Measurements from ENCODE around the gene RAPGEF6.
"Not testable (repeated sequence)": the region's sequence is repeated elsewhere in the genome, so short reads cannot be mapped to it uniquely, and the experiment has no call there.

The RAPGEF6 gene

DNA sequence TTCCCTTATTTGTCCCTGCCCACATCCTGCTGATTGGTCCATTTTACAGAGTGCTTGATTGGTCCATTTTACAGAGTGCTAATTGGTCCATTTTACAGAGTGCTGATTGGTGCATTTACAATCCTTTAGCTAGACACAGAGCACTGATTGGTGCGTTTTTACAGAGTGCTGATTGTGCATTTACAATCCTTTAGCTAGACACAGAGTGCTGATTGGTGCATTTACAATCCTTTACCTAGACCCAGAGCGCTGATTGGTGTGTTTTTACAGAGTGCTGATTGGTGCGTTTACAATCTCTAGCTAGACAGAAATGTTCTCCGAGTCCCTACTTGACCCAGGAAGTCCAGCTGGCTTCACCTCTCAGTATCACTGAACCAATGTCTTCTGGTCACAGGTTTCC lies 147.7 kb downstream of the RAPGEF6 start:
- not testable (repeated sequence) for DNase-seq

DNA sequence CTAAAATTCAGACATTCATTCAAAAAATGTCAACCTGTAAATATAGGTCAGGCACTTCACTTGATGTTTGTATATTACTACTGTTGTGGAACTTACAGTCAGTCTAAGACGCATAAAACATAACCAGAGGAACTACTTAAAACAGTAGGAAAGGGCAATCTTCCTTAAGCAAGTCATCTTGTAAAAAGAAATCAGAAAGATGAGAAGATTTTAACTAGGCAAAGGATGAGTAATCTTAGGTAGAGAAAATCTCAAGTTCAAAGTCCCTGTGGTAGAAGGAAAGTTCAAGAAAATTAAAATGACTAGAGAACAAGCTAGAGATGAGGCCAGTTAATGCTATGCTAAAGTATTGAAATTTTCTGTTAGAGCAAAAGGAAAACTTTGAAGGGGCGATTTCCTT lies 152.4 kb downstream of the RAPGEF6 start:
- no peak for DNase-seq

DNA sequence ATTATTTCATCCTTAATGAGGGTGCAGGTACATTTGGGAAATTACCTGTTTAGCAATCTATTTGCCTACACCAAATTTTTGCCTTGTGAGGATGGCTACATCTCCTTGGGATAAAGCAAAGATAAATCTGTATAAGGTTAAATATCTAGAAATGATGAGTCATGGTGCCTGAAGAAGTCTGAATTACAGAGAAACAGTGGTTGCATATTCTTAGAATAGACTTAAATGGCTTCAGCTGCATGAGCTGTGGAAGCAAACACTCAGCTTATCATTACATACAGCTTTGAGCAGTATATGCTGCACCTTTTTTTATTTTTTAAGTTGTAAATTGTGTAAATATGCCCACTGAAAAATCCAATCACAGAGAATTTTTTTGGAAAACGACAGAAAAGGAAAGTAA lies 153.5 kb downstream of the RAPGEF6 start:
- no peak for DNase-seq

DNA sequence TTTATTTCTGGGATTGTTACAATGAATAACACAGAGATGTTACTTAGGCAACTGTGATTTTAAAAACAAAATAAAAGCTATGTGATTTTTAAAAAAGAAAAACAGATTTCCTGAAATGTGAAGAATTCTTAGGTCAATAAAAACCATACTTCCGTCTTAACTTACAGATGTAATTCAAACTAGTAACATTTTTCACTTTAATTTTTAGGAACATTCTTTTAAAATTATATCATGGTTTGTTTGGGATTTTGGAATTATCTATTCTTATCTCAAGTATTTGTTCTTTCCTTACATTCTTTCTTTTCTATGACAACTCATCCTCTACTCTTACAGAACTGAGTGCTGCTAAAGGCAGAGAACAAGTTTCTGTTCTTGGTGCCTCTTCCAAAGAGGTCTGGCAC lies 159.5 kb downstream of the RAPGEF6 start:
- no peak for DNase-seq

DNA sequence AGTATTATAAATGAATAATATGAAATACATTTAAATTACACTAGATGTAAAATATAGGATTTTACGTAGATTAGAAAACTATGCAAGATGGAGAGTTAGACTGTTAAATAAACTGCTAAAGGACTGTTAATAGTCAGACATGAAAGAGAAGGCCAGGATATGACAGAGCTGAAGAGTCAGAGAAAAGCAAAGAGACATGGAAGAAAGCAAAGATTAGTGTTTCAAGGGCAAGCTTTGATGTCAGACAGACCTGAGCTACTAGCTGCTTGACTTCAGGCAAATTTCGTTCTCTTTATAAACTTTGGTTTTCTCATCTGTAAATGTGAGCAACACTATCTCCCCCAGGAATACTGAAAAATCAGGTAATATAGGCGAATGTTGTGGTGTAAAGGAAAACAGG lies 161.3 kb downstream of the RAPGEF6 start:
- no peak for DNase-seq

DNA sequence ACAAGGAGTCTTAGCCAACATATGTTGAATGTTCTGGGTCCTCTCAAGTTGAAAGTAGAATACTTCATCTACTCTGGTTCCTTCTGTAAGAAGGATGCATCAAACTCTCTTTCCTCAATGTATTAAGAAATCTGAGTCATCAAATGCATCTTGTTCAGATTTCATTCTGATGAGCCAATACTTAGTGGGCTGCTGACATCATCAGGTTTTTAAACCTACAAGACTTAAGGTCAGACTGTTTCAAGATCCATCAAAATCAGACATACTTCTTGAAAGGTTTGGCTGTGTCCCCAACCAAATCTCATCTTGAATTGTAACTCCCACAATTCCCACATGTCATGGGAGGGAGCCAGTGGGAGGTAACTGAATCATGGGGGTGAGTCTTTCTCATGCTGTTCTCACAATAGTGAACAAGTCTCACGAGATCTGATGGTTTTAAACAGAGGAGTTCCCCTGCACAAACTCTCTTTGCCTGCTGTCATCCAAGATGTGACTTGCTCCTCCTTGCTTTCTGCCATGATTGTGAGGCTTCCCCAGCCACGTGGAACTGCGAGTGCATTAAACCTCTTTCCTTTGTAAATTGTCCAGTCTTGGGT lies 168.8 kb downstream of the RAPGEF6 start:
- DNase-seq = no peak

DNA sequence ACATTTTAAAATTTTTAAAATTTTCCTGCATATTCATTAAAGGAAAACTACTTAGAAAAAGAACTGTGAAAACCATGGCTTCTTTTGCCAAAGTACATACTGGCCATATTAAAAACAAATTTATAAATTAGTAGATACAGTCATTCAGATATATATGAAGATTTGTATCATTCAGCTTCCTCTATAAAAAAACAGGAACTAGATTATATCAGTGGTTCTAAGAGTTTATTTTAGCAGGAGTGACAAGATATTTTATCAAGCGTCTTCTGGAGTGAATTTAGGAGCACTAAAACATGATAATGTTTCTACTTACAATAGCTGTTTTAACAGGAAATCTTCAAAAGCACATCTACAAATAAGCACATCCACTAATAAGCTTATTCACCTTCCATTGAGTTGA lies 171.4 kb downstream of the RAPGEF6 start:
- DNase-seq = no peak

DNA sequence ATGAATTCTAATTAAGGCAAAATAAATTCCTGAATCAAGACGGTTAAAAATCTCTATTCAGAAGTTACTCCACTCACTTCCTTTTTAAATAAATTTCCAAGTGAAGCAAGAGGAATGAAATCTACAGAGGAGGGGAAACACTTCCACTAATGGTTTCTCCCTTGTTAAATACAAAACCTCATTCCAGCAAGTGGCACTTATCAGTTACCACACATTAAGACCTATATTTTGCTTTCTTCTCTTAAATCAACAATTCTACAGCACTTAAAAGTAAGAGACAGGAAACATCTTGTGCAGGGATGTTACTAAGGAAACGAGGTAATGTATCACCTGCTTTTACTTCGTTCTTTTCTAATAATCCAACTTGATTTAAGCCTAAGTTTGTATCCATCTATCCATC lies 172.6 kb downstream of the RAPGEF6 start:
- DNase-seq = no peak

DNA sequence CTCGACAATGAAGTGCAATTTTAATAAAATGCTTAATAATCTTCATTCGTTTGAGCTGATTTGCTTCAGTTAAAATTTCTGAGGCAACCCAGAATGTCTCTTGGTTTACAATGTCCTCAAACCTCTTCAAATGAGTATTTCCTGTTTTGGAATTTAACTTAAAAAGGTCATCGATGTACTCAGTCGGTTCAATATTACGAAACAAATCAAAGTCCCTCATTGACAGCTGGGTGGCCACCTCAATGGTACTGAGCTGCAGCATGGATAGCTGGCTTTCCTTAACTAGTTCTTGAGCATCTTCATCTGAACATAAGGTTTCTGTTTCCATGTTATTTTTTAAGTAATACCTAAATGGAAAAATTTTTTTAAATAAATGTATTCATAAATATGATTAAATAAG lies 173.3 kb downstream of the RAPGEF6 start:
- DNase-seq = no peak

DNA sequence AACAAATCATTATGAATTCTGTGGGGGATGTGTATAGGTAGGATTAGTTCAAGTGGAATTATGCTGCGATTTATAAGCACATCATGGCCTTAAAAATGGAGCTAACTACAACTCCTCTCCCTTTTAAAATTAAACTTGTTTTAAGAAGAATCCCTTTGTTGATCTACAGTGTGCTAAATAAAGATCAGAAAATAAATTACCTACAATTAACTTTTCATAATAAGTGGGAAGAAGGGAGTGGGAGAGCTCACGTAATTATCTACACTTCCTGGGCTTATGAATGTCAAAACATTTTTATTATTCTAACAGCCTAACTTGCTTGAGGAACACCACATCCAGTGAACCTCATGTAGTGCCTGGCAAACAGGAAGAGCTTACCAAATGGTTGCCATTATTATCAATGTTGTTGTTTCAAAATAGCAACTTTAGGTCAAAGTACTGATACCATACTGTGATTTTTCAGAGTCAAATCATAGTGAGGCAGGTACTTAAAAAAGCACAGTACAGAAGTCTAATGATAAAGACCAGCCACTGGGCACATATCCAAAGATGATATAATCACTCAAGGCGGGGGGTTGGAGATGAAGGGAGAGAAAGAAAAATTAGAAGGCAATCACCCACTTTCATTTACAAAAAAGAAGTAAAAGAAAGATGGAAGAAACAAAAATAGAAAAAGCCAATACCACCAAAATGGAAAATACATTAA lies 174.0 kb downstream of the RAPGEF6 start:
- no peak for DNase-seq

DNA sequence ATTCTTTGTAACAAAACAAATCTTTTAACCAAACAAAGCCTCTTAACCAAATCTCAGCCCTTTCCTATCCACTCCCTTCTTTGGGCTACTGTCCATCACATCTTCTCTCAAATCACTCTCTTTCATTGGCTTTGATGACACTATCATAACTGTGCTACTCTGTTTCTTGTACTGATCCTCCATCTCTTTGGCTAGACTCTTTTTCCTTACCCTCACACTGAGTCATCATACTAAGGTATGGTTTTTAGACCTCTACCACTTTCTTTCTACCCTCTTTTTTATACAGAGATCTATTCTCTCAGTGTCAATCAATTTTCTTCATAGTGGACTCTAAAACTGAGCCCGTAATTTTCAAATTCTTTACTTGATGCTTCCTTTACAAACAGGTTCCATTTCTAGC lies 174.9 kb downstream of the RAPGEF6 start:
- no peak for DNase-seq

DNA sequence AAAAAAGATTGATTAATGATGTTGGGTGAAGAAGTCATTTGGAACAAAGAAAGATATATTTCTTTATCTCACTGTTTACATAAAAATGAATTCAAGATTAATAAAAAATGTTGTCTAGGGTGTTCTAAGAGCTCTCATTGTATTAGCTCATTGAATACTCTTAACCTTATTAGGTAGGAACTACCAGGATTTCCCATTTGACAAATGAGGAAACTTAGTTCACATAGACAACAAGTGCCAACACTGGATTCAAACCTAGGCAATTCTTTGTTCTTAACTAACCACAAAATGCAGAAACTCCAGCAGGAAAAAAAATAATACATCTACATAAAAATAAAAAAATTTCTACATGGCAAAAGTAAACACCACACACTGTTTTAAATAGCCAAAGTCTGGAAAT lies 175.8 kb downstream of the RAPGEF6 start:
- no peak for DNase-seq

DNA sequence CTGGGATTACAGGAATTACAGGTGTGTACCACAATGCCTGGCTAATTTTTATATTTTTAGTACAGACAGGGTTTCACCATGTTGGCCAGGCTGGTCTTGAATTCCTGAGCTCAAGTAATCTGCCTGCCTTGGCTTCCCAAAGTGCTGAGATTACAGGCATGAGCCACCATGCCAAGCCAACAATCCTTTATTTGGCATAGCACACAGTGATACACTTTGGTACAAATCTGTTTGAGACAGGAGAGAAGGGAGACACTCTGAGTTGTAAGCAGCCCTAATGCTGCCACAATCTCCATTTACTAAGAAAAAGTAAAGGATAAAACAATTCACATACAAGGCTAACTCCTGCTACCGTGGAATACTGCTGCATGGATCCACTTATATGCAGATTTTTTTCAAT lies 177.8 kb downstream of the RAPGEF6 start:
- DNase-seq = no peak

DNA sequence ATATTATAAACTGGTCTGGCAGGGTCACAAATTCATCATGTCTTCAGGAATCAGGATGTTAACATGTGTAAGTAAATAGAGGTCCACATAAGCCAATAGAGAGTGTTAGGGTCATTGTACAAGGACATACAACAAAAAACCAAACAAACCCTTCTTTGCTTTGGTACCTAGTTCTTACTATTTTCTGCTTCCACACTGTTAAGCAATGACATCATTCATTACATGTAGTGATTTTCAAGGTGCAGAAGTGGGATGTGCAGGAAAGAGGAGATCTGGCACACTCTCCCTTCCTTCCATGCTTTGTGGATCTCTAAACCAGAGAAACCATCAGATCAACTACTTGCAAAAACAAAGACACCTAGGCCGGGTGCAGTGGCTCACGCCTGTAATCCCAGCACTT lies 184.1 kb downstream of the RAPGEF6 start:
- DNase-seq = no peak

DNA sequence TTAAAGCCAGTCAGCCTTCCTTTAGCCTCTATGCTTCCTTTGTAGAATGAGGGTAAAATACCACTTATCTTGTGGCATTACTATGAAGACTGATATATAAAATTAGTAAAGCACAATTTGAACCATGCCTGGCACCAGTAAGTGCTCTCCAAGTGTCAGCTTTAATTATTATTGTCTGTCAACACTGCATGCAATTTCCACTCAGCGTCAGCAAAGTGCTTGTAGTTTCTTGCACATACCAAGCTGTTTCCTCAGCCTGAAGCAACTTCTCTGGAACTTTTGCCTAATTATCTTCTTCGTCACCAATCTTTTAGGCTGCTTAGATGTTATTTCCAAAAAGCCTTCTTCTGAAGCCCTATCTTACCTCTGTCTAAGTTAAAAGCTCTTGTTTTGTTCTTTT lies 193.8 kb downstream of the RAPGEF6 start:
- no peak for DNase-seq

DNA sequence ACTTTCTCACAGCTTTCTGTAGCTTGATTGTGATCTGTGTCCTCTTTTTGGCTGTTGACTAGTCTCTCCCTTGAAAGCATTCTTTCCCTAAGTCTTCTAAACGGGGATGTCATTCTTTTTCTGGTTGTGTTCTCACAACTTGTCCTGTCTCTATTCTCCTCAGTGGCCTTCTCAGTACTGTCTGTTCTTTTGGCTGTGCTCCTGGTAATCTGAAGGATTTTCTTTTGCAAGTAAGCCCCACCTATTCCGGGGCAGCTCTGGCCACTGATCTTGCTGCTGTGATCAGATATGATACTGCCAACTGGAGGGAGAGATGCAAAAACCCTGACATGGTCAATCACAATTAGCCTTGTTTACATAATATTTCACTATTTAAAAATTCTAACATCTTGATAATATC lies 198.9 kb downstream of the RAPGEF6 start:
- no peak for DNase-seq

DNA sequence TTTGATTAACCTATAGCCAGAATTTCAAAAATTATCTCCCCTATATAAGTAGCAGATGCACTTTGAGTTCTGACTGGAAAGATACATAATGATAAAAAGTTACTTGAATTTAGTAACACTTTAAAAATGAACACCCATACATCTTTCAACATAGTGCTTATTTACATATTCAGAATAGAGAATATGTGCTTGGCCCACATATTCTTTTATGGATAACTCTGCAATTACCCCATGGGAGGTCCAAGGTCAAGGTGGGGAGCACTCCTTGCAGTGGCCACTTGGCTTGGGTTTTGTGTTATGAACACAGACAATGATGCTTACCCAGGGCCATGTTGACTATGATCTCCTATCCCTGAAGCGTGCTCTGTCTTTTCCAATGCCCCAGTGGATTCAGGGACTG lies 201.9 kb downstream of the RAPGEF6 start:
- no peak for DNase-seq

DNA sequence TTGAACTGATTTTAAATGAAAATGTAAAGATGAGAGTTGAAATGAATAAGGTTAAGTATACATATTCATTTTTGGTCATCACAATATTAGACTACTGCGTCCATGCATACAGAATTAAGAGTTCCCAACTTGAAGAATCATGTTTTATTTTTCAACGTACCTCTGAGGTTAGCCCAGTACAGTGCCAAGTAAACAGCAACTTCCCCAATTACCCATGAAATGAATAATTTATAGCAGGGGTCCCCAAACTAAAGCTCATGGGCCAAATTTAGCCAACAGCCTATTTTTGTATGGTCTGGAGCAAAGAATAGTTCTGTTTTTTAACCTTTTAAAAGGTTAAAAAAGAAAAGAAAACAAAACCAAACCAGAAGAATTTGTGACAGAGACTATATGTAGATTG lies 203.2 kb downstream of the RAPGEF6 start:
- no peak for DNase-seq

DNA sequence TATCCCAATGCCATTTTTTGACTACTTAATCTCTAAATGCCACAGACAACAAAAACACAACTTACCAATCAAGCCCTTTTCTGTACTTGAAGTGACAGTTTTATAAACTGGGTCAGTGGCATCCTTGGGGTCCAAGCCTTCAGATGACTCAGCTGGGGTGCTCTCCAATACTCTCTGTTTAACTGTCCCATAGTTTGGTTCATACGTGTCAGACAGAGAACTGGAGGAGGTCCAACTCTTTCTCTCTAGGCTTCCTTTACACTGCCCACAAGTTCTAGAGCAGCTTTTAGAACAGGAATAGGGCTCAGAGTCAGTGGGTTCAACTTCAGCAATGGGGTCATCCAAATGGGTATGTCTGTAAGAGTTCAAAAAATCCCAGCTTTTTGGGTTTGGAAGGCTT lies 204.2 kb downstream of the RAPGEF6 start:
- no peak for DNase-seq

DNA sequence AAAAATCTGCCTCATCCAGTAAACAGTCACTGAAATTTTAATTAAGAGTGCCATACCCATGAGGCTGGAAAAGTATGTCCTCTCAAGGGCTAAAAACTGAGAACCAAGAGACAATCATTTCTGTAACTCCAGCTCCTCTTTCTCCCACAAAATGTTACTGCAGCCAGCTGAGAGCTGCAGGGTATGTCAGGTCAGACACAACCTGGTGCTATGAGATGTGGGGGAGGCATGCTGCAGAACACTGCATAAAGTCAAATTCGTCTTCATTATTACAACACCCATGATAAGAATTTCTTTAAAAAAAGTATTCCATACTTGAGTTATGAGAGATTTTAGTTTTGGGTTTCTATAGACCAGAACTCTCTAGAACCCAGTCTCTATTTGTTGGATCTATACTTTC lies 209.0 kb downstream of the RAPGEF6 start:
- no peak for DNase-seq

DNA sequence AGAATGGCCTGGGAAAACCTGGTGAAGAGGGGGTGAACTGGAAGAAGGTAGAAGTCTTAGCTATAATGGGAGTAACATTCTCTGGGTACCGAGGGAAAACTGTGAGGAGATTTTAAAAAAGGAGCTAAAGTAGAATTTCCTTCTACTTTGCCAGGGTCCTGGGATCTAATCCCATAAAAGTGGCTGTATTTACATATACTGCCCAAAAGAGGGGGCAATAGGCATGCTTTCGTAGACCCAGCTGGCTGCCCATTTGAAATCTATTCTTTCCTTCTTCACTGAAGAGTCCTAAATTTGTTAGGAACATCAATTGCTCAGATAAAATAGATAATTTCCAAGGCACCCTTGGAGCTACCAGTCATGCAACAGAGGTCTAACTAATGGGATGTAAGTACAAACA lies 212.0 kb downstream of the RAPGEF6 start:
- no peak for DNase-seq

DNA sequence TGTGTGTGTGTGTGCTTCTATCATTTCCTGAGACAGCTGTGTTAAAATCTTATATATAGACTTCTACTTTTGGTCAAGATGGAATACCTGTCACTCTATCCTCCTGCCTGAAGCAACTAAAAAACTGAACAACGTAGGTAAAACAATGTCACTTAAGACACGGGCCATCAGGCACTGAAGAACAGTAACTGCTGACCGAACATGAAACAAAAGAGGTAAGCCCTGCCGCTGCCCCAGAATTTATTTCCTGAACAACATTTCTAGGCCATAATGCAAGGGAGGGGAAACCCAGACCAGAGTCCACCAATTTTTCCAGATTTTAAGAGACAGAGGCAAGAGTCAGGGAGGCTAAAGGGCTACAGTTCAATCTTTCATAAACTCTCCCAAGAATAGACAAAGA lies 215.2 kb downstream of the RAPGEF6 start:
- no peak for DNase-seq

DNA sequence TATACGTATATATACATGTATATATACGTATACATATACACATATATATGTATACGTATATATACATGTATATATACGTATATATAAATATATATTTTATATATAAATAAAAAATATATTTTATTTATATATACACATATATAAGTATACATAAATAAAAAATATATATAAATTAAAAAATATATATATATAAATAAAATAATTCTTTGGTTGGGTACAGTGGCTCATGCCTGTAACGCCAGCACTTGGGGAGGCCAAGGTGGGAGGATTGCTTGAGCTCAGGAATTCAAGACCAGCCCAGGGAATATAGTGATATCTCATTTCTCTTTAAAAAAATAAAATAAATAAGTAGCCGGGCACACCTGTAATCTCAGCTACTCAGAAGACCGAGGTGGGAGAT lies 216.2 kb downstream of the RAPGEF6 start:
- no peak for DNase-seq

DNA sequence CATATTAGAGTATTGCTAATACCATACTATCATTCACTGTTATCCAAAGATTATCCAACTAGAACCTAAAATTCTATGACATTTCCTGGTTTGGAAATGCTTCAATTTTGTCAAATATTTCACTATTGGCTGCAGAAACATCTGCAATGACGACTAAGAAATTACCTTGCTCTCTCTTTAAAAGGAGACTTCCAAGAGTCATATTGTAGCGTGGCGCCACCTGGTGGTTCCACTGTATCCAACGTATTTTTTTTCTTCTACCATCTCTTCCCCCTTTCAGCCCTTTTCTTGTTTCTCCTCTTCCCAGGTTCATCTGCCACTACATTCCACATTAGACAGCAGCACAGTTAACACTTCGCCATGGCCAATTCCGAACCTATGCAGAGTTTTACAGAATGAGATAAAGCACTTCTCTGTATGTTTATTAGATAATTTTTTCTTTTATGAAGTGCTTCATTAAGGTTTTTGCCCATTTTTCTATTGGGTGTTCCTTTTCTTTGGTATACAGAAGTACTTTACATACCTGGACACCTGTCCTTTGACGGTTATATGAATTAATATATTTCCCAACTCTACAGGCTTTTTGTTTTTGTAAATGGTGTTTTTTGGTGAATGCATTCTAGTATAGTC lies 217.7 kb downstream of the RAPGEF6 start:
- peak; percentile 85 for DNase-seq

DNA sequence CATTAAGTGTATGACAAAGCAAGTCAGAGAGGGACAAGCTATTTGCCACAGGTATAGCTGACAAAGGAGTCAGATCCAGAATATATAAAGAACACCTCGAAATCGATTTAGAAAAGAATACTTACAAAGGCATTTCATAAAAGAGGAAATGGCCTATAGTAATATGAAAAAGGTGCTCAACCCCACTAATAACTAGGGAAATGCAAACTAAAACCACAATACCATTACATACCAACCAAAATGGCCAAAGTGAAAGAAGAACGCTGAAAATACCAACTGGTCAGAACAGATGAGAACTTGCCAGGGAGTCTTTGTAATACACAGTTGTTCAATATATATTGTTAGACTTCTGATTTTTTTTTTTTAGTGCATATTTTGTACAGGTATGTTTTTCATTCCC lies 218.3 kb downstream of the RAPGEF6 start:
- DNase-seq = no peak
